ENCODE measurements around the gene DNASE1L1.
A peak's percentile ranks its signal among the peaks of the same experiment; 100 is the strongest.

The DNASE1L1 gene

DNA sequence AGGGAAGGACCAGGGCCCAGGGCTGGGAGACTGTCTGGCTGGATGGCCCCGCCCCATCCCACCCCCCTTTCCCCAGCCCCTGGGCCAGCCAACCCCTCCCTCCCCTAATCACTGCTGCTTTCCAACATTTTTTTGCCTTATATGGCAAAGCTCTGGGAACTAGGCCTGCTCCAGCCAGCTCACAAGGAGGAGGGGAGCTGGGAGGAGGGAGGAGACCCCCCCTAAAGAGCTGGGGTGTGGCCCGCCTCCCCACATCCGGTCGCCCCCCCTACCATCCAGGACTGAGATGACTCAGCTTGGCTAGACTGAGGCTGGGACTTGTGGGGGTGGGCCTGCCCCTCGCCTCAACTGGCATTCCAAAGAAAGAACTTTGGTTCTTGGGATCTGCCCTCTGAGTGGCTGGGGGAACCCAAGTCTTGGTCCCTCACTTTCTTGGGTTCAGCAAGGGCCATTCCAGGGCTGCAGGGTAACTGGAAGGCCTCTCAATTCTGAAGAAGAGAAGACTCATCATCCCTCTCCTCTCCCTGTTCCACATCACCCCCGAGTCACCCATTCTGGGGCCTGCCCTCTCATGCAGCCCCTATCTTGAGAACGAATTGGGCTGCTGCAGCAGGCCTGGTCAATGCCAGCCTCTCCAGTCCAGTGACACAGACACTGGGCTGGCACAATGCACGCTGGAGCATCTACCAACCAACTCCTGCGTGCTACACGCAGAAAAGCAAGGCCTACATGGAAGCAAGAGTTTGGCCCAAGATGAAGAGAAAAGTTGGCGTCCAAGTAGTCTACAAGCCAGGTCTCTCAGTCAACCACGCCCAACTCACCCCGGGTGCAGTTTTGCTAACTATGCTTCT lies 39.4 kb downstream of the DNASE1L1 start:
- peak; percentile 49 to 51 for DNase-seq (ENCODE audit: low read depth in 1 of 2, low spot score in 1 of 2)

DNA sequence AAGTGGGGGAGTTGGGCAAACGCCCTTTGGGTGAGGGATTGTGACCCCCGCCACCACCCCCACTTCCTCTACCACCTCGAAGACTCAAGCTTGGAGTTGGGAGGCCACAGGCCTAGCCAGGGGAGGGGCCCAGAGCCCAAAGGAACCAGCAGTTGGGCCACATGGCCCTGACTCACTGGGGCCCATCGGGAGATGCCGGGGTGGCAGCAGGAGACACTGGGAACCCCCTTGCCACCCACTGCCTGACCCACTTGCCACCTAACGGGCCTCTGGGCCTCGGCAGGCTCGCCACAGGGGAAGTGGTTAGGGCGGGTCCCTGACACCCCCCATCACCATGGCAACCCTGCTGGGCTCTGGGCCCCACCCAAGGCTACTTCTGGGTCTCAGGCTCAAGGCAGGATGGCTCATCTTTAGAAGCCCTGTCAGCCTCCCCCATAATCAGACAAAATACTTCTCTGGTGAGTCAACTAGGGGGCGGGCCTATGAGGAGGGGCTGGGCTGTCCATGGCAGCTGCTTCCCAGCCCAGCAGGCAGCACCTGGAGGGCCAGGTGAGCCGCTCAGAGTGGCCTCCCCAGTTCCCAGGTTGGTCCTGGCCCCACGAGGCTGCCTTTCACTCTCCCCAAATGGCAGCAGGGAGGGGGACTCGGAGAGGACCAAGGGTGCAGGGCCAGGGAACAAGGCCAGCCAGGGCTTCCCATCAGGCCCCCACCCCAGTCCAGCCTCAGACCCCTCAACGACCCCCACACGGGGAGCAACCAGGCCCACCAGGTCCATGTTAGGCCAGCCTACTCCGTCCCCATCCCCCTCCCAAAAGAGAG lies 40.2 kb downstream of the DNASE1L1 start:
- DNase-seq (ENCODE audit: low read depth in 1 of 2, low spot score in 1 of 2) = peak; percentile 79 to 83

DNA sequence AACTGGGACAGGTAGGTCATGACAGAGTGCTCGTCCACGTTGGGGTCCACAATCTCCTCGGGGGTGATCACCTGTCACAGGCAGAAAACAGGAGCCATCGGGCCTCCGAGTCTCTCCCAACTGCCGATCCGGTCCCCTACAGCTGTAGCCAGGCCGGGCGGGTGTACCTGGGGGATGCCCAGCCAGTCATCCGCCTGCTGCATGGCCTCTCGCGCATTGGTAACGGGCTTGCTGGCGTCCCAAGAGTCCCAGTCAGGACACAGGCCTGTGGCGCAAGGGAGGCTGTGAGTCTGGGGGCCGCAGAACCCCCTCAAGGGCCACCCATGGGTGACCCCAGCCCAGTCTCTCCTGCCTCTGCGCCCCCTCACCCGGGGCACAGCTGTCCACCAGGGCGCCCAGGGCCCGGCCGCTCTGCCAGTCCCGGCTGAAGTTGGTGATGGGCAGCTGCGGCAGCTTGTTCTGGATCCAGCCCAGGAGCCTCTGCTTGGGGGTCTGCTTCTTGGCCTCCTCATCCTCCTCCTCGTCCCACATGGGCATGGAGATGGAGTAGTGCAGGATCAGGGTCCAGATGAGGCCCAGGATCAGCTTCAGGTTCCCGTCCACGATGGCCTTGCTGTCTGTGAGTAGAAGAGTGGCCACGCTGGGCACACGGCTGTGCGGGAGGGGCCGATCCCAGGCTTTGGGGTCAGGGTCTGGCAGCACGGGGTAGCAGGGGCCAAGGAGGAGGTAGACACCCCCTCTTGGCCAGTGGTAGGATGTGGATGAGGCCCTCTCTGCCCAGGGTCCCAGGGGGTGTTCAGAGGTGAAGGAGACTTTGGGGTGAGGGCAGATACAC lies 41.4 kb downstream of the DNASE1L1 start:
- no peak for DNase-seq (ENCODE audit: low read depth in 1 of 2, low spot score in 1 of 2)

DNA sequence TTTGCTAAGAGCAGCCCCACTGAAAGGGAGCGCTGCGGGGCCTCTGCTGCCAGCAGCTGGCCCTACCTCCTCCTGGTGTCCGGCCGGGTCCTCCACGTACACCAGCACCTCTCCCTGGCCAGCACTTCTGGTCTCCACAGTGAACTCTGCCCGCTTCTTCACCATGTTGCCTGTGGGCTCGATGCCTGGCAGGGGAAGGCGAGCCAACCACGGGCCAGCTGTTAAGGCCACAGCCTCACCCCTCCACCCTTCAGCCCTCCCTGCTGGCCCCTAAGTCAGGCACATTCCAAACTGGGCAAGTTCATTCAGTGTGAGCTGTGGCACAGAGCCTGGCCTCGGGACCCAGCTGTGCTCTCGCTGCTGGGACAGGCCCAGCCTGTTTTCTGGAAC lies 42.4 kb downstream of the DNASE1L1 start:
- no peak for DNase-seq (ENCODE audit: low read depth in 1 of 2, low spot score in 1 of 2)

DNA sequence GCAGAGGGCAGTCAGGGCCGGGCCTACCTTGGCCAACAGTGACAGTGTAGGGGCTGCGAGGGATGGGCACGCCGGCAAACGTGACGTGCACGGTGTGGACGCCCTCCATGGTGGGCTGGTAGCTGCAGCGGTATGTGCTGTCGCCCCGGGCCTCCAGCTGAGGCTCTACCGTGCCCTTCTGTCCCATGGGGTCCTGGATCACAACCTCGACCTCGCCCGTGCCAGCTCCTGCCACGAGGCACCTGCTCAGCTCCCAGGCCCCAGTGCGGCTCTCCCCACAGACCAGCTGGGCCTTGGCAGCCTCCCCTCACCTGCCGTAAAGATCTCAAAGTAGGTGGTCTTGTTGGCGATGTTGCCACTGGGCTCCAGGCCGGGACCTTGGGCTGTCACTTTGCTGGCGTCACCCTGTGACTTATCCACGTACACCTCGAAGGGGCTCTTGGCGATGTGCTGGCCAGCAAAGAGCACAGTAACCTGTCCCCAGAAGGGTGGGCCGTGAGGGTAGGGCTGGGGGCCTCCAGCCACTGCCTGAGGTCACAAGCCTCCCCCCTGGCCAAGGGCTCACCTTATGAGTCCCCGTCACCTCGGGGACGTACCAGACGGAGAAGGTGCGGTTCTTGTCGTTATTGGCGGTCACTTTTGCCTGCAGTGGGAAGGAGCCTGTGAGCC lies 42.9 kb downstream of the DNASE1L1 start:
- no peak for DNase-seq (ENCODE audit: low read depth in 1 of 2, low spot score in 1 of 2)

DNA sequence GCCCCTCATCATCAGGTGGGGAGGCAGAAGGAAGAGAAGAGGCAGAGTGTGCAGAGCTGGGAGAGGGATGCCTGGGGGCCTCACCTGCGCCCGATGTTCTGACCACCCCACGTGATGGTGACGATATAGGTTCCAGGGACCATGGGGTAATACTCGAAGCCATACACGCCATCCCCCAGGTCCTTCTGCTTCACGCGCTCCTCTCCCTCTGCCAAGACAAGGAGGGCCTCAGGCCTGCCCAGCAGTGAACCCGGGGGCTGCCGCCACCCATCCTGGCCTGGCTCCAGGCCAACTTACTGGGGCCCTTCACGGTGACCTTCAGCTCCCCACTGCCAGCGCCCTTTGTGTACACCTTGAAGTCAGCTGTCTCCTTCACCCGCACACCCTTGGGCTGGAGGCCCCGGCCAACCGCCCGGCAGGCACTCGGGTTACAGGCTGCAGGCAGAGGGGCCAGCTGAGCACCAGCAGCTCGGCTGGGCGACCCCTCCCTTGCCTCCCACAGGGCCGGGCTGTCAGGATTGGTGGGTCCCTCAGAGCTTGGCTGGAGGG lies 43.9 kb downstream of the DNASE1L1 start:
- DNase-seq (ENCODE audit: low read depth in 1 of 2, low spot score in 1 of 2) = no peak

DNA sequence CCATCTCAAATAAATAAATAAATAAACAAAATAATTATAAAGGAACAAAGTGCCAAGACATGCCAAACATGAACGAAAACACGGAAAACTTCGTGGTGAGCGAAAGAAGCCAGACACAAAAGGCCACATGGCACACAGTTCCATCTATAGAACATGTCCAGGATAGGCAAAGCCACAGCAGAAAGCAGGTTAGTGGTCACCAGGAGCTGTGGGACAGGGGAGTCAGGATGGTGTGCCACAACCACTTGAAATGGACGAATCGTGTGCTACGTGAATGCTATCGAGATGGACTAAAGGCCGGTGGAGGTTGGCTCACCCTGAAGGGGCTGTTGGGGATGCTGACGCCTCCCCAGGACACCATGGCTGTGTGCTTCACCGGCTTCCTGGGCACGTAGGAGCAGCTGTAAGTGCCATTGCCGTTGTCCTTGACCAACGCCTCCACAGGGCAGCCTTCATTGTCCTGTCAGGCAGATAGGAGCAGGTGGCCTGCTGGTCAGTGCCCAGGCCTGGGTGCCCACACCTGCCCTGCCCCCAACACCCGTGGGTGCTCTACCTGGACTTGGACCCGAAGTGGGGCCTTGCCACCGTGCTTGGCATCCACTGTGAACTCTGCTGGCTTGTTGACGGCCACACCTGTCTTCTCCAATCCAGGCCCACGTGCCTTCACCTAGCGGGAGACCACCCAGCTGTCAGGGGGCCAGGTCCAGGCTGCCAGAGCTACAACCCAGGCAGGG lies 45.2 kb downstream of the DNASE1L1 start:
- no peak for DNase-seq (ENCODE audit: low read depth in 1 of 2, low spot score in 1 of 2)

DNA sequence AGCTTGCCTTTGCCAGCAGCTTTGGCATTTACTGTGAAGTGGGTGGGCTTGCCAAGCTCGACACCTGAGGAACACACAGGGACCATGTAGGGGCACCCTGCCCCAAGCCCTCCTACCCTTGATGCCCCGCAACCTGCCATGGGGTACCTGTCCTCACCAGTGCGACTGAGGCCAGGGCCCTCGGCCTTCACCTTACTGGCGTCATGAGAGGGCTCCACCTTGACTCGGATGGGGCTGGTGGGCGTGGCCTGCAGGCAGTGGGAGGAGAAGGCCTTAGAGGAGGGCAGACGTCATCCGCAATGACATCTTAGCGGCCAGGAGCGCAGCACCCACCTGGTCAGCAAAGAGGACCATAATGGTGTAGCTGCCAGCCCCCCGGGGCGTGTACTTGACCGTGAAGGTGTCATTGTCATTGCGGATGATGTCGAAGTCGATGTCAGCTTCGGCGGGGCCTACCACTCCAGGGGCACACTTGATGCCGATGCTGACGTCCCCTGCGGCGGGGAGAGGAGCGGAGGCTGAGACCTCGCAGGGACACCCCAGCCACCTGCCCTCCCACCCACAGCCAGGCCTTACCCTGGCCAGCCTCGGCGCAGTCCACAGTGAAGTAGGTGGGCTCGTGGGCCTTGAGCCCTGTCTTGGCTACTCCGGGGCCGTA lies 46.8 kb downstream of the DNASE1L1 start:
- no peak for DNase-seq (ENCODE audit: low read depth in 1 of 2, low spot score in 1 of 2)

DNA sequence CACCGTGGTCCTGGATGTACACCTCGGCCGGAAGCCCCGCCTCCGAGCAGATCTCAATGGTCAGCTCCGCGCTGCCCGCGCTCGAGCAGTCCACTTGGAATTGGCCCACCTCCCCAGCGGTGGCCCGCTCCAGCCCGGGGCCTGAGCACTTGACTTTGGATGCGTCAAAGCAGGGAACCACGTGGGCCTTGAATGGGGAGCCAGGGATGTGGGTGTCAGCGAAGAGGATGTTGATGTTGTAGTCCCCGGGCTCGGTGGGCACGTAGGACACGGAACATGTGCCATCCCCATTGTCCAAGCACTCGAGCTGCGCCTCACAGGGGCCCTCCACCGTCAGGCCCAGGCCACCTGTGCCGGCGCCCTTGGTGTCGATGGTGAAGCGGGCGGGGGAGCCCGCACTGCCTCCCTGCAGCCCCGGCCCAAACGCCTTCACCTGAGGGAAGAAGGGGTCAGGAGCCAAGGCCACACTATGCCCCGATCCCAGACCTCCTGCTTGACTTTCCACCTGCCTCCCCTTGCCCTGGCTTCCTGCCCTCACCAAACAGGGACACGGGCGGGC lies 48.8 kb downstream of the DNASE1L1 start:
- DNase-seq (ENCODE audit: low read depth in 1 of 2, low spot score in 1 of 2) = no peak

DNA sequence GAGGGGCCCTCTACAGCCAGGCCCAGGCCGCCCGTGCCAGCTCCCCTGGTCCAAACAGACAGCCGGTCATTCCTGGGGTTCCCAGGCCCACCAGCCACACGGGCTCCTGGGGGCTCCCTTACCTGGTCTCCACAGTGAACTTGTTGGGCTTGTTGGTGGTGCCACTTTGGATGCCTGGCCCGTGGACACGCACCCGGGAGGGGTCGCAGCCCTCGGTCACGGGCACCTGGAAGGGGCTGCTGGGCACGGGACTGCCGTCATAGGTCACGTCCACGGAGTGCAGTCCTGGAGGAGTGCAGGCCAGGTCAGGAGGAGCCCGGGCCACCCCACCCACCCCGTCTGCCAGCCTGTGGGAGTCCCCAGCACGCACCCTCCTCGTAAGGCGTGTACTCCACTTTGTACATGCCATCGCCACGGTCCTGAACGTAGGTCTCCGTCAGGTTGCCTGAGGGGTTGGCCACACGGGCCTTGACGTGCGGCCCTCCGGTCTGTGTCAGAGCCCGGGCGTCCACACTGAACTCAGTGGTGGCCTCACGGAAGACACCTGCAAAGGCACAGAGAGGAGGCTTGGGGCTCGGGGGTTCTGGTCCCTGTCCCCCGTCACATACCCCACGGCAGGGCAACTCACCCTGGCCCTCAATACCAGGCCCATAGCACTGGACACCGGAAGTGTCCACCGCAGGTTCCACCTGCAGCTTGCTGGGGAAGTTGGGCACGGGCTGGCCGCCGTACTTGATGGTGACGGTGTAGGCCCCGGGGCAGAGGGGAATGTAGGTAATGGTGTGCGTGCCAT lies 49.5 kb downstream of the DNASE1L1 start:
- no peak for DNase-seq (ENCODE audit: low read depth in 1 of 2, low spot score in 1 of 2)

DNA sequence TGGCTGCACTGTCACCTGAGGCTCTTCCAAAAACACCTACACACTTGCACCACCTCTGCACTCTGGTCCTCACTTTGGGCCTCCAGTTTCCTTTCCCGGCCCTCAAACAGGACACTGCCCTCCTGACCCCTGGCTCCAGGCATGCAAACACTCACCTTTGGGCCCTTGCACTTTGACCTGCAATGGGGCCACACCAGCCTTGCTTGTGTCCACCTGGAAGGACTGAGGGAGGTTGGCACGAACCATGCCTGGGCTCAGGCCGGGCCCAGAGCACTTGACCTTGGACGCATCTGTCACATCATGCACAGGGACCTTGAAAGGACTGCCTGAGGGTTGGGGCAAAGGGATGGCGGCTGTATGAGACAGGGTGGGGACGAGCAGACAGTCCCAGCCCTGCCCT lies 50.2 kb downstream of the DNASE1L1 start:
- no peak for DNase-seq (ENCODE audit: low read depth in 1 of 2, low spot score in 1 of 2)

DNA sequence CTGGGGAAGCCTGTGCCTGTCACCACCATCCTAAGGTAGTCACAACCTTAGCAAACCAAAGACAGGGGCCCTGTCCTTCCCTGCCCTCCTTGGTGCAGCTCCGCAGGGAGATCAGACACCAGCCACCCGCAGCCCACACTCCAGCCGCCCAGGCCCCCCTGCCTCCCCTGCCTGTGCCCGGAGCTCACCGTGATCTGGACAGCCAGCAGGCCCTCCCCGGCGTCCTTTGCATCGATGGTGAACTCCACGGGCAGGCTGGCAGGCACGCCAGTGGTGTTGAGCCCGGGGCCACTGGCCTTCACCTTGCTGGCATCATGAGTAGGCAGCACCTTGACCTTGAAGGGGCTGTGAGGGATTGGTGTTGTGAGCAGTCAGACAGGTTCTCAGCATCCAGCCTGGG lies 51.0 kb downstream of the DNASE1L1 start:
- DNase-seq (ENCODE audit: low read depth in 1 of 2, low spot score in 1 of 2) = no peak

DNA sequence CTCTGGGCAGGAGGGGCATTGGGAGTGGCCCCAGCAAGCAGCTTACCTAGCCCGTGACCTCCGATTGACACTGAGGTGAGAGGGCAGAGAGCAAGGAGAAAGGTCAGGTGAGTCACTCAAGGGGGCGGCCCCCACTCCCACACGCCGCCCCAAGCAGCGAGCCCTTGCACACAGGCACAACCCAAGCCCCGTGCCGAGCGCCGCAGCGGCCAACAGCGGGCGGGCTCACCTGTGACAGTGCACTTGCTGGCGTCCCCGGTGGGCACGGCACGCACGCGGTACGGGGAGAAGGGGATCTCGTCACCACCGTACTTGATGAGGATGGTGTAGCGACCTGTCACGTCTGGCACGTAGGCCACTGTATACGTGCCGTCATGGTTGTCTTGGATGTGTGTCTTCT lies 51.8 kb downstream of the DNASE1L1 start:
- no peak for DNase-seq (ENCODE audit: low read depth in 1 of 2, low spot score in 1 of 2)

DNA sequence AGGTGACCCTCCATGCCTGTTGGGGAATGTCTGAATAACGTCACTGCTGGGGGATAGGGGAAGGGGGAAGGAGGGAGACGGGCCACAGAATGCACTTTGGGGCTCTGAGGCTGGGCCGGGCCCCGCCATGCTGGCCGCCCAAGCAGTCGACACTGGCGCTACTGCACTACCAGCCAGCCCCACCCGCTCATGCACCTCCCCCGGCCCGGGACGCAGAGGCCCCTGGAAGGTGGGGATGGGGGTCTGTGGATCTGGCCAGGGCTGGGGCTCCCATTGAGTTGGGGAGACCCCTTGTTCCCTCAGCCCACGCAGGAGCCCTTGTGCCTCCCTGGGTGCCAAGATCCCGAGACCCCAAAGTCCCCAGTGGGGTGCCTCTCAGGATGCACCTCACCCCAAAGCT lies 52.5 kb downstream of the DNASE1L1 start:
- no peak for DNase-seq (ENCODE audit: low read depth in 1 of 2, low spot score in 1 of 2)

DNA sequence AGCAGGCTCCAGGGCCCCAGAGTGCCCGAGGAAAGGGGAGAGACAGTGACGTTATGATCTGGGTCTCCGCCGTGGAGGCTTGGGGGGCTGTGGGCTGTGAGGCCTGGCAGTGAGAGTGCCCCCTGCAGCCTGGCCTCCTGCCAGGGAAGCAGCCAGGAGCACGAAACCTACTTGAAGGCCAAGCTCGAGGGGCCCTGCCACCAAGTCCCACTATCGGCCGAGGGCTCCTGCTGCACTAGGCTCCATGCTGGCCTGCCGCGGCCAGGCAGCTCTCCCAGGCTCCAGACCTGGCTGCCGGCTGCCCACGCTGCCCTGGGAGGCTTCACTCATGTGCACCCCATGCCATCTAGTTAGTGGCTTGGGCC lies 53.3 kb downstream of the DNASE1L1 start:
- no peak for DNase-seq (ENCODE audit: low read depth in 1 of 2, low spot score in 1 of 2)

DNA sequence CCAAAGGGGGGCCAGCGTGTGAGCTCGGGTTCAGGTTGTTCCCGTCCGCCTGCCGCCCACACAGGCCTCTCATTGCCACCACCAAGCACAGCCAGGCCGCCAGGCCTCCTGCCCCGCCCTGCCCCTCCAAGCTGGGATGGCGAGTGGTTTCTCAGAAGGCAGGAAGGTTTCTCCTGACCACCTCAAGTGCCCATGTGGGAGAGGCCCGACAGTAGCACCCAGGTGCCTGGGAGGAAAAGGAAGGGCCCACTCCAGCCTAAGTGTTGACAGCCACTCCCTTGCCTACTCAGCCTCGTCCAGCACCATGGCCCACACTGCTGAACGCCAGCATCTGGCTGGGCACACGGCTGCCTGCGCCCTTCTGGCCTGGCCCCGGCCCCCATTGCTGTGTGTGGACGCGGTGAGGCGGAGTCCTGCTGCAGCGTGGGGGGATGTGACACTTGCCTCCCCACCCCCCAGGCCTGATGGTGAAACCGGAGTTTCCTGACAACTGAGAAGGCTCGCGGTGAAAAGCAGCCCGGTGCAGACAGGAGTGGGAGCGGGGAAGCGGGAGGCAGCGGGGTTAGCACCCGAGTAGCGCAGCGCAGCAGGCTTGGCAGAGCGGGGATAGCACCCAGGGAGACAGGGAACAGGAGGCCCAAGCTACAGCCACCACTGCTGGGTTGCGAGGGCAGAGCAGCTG lies 53.8 kb downstream of the DNASE1L1 start:
- DNase-seq (ENCODE audit: low read depth in 1 of 2, low spot score in 1 of 2) = no peak

DNA sequence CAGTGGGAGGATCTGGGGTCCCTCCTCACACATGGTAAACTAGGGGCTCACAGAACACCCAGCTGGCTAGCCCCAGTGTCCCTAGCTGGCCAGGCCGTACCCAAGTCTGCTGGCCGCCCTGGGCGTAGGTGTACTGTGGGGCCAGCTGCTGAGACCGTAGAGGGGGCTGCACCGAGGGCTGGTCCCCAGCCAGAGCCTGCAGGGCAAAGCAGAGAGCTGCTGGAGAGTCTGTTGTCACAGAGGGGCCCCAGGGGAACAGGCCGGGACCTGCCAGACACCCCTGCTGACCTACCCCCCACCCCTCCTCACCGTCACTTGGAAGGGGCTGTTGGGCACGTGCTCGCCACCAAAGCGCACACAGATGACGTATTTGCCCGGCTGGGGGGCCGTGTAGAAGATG lies 54.5 kb downstream of the DNASE1L1 start:
- DNase-seq (ENCODE audit: low read depth in 1 of 2, low spot score in 1 of 2) = no peak

DNA sequence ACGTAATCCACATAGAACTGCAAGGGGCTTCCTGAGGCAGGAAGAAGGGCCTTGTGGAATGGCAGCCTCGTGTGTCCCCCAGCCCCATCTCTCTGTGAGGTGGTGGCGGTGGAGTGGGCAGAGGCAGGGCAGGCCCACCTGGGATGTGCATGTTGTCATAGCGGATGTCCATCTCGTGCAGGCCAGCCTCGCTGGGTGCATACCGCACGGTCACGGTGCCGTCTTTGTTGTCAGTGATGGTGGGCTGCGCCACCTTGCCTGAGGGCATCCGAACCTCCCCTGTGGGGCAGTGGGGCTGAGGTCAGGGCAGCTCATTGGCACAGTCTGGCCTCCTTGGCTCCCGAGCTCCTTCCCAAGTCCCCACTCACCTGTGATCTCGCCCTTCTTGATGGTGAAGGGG lies 55.0 kb downstream of the DNASE1L1 start:
- DNase-seq (ENCODE audit: low read depth in 1 of 2, low spot score in 1 of 2) = no peak
